Umbilical cord (tissue), 2 donors: ENCODE measurements around the gene KLHL25. TPM values are rescaled to one million over a fixed set of nuclear protein-coding genes. Genes with fewer than 3 reads are reported as not detected.

ENCODE experiments used
- DNase-seq: peaks from one replicate; pipeline ENCODE4 v3.0.0-alpha.2; 2015; ENCODE audit warnings: low spot score
- total RNA-seq: library from RNA; depleted of rRNA; stranded (reverse); fragments of >200 nt; gene quantifications from one replicate; pipeline ENCODE4 v1.2.3, GENCODE V29; 2014; ENCODE audit warnings: low replicate concordance; ENCODE audit not compliant: insufficient read depth

KLHL25 gene
- total RNA-seq, 1 donor from 2014 or later: 11.1 TPM

GRCh38 chr15:85777250-85778106, 17.2 kb downstream of the KLHL25 start:
- DNase-seq: no peak

GRCh38 chr15:85773970-85774369, 20.8 kb downstream of the KLHL25 start:
- no peak for DNase-seq

DNA sequence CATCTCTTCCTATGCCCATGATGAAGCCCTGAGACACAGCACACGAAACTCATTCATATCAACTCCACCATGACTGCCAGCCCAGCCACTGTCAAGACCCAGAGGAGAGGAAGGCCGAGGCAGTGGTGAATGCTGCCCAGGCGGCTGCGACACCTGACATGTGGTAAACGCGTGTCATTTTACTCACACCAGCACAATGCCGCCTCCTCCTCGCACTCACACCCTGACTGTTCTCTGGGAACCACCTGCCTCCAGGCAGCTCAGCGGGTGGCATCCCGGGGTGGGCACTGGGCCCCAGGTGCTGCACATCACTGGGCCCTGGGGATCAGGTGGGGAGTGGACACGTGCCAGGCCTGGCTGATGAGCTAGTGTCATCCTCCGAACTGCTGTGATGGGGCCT, 21.5 kb downstream of the KLHL25 start:
- DNase-seq: no peak

DNA sequence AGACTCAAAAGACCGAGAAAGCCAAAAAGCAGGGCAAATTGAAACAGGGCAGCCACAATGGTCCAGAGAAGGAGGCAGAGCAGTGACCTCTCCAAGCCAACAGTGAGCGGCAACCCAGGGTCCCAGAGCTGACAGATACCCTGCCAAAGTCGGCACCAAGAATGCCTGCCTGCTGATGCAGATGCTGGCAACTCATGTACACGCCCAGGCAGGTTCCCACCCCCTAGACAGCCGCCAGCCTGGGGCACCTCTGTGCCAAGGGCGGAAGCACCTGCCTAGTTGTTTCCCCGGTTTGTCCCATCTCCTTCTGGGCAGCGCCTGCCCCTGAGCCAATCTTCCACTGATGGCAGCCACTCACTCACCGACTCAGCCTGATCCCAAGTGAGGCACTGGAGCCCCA, 22.1 kb downstream of the KLHL25 start:
- DNase-seq: no peak

GRCh38 chr15:85771781-85772445, 22.8 kb downstream of the KLHL25 start:
- DNase-seq: no peak

DNA sequence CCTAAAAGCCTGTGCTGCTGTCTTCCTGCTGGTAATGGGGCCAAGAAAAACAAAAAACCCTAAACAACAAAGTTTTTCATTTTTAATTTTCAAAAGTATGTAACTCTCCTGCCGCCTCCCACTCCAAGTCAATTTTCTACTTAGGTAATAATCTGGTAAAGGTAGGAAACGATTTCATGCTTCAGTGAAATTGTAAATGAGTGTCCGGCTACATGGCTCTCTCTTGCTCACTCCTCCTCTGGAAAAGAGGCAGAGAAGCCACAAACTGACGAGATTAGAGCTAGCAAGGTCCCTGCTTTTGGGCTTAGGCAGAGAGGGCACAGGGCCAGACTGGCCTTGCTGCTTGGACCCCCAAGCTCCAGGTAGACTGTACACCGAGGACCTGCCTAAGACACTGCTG, 23.5 kb downstream of the KLHL25 start:
- no peak for DNase-seq

- DNase-seq: no peak
Observed at GRCh38 chr15:85770096-85771041, 24.4 kb downstream of the KLHL25 start.

DNA sequence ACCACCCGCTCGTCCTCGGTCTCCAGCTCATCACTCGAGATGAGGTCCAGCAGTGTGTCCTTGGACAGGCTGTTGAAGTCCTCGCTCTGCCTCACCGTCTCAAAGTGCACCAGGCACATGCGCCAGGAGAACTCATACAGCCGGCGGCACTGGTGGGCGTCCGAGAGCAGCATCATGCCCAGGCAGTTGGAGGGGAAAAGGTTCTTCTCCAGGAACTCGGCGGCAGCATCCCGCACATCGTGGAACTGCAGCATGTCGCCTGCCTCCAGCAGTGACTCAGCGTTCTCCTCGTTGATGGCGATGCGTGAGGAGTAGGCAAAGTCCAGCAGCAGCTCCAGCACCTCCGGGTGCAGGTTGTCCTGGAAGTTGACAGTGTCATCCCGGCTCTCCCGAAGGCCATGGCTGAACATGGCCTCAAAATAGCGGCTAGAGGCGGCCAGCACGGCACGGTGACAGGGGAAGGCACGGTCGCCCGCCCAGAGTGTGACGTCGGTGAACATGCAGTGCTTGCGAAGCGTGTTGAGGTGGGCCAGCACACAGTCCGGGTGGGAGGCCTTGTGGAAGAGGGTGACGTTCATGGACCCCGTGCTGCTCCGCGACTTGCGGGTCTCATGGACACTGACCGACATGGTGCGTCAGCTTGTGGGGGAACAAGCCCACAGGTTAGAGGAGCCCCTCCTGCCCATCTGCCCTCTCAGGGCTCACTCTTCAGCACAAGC, 25.4 kb downstream of the KLHL25 start:
- DNase-seq: no peak

GRCh38 chr15:85768595-85769168, 26.0 kb downstream of the KLHL25 start:
- no peak for DNase-seq

DNA sequence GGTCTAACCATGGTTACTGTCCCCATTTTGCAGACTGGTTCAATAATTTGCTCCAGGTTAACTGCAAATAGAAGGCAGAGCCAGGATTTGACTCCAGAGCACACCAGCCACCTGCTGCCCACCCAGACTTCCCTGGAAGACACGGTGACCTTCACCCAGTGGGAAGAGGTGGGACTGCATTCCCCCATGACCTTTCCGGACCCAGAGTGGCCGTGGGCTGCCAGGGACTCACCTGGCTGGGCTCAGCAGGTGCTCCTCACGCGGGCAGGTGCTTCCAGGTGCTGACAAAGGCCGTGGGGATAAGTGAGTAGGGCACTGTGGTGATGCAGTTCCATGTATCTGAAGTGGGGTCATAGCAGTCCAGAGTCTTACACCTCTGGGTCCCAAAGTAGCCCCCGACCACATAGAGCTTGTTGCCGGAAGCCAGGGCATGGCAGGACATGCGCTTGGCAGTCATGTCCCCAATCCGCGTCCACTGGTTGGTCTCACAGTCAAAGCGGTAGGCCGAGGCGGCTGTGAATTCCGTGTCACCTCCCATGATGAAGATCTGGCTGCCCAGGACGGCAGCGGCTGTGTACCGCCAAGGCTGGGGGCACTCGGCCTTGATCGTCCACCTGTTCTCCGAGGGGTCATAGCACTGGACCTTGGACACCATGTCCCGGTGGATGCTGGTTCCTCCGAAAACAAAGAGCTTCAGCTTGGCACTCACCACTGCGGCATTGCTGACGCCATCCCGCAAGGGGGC, 26.8 kb downstream of the KLHL25 start:
- DNase-seq: no peak

- no peak for DNase-seq
Observed at GRCh38 chr15:85766001-85766831, 28.5 kb downstream of the KLHL25 start.

DNA sequence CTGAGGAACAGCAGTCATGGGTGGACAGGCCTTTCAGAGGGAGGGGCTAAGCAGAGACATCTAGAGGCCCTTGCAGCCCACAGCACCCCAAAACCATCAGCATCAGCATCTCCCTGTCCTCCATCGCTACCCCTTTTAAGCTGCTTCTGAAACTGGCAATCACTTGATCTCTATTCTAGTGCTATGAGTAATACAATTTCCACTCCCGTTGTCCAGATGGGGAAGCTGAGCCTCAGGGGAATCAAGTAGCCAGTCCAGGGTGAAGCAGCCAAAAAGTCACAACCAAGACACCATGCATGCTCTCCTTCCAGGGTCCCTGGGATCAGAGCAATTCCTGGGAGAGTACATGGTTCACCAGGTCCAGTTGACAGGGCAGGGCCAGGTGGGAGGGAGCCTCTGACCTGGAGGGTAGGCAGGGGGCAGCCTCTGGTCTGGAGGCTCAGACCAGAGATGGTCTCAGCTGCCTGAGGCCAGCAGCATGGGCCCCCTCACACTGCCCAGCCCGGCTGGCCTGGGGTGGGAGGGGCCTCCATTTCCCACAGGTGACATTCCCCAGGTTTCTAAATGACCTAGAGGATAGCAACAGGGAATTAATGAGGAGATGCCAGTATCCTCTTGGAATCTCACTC, 30.0 kb downstream of the KLHL25 start:
- DNase-seq: no peak

GRCh38 chr15:85763673-85764633, 30.8 kb downstream of the KLHL25 start:
- DNase-seq: no peak

DNA sequence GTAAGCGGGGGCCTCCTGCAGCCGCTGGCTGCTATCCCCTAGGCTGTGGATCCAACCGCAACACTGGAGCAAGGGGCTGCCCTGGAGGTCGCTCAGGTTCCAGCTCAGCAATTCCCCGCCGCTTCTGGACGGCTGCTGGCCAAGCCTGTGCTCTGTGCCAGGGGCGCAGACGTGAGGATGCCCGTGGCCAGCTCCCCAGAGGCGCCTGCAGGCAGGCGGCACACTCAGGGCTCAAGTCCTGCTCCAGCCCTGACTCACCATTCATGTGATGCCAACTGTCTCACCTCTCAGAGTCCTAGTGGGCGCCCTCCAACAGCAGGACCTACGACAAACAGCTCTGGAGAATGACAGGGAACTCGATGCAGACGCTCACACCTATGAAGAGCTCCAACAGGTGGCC, 31.6 kb downstream of the KLHL25 start:
- no peak for DNase-seq

DNA sequence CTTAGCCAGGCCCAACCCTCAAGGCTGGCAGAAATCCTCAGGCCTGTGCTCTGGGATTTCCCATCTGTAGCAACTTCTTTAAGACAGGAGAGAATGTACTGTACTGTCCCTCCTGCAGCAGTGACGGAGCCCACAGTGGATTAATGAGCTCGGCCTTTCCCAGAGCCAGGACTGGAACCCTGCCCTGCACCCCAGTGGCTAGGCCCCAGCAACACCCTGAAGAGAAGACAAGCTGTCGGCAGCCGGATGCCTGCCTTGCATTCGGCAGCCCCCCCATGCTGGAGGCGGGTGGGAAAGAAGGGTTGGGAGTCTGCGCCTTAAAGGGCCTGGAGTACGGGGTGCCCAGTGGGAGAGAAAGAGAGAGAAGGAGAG, 32.0 kb downstream of the KLHL25 start:
- DNase-seq: no peak

- DNase-seq: no peak
Observed at GRCh38 chr15:85762039-85762755, 32.5 kb downstream of the KLHL25 start.

GRCh38 chr15:85761635-85762034, 33.1 kb downstream of the KLHL25 start:
- DNase-seq: no peak
